ENCODE results near the gene TDO2.
"Not testable (repeated sequence)": the region's sequence is repeated elsewhere in the genome, so short reads cannot be mapped to it uniquely, and the experiment has no call there.

TDO2 gene

DNA sequence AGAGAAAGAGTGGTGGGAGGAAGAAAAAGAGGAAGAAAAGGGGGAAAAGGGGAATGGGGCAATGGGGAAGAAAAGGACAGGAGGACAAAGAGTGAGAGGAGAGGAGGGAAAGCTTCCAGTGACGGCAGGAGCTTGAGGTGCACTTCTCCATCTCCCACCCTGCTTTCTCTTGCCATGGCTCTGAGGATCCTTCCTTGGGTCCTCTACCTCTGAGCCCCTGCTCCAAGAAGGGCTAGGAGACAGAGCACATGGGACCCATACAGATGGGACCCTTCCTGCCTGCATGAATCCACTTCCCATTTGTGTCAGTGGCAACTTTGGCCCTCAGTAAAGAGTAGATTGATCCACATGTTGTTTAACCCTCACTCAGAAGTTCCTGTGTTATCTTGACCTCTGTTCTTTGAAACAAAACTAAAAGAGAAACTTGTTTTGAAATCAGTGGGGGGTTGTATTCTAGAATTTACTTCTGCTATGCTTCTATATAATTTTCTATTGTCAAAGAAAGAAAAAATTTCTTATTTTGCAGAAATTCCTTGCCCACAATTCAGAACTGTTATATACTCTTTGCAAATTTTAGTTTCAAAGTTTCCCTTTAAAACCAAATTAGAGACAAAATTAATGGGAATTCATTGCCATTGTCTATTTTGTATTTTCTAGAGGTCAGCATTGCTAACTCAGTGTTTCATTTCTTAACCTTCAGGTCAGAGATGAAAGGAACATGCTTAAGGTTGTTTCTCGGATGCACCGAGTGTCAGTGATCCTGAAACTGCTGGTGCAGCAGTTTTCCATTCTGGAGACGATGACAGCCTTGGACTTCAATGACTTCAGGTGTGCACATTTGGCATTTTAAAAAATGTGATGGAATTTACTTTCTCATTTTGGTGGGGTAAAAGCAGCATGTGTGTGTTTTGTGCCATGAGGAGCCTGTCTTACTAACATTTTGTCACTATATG, 5.0 kb downstream of the TDO2 start:
- DNase-seq (ENCODE audit: insufficient read length), result no peak
- no peak for TF ChIP-seq TAF1 (IDR thresholded peaks at IDR 0.05; ENCODE audit: borderline replicate concordance, low read depth, low read length)
- no peak for TF ChIP-seq POLR2AphosphoS5 (IDR thresholded peaks at IDR 0.05; ENCODE audit: low read depth, low read length)
- TF ChIP-seq POLR2A (IDR thresholded peaks at IDR 0.05; ENCODE audit: low read depth, low read length), result no peak
- FAIRE-seq, result no peak

DNA sequence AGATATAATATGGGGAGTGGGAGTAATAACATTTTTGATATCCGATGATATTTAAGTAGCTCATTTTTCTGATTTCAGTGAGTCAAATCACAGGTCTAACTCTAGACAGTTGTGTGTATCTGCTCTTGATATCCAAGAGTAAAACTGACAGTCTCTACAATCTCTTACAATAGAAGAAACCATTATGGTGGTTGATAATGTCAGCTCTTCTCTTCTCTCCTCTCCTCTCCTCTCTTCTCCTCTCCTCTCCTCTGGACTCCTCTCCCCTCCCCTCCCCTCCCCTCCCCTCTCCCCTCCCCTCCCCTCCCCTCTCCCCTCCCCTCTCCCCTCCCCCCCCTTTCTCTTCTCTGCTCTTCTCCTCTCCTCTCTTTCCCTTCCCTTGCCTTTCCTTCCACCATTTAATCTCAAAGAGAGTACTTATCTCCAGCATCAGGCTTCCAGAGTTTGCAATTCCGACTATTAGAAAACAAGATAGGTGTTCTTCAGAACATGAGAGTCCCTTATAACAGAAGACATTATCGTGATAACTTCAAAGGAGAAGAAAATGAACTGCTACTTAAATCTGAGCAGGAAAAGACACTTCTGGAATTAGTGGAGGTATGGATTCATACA, 6.2 kb downstream of the TDO2 start:
- DNase-seq (ENCODE audit: insufficient read length) (no peak), FAIRE-seq (no peak)
- TF ChIP-seq POLR2AphosphoS5 (IDR thresholded peaks at IDR 0.05; ENCODE audit: low read depth, low read length), result no peak
- TF ChIP-seq POLR2A (IDR thresholded peaks at IDR 0.05; ENCODE audit: low read depth, low read length), result no peak
- no peak for TF ChIP-seq TAF1 (IDR thresholded peaks at IDR 0.05; ENCODE audit: borderline replicate concordance, low read depth, low read length)

DNA sequence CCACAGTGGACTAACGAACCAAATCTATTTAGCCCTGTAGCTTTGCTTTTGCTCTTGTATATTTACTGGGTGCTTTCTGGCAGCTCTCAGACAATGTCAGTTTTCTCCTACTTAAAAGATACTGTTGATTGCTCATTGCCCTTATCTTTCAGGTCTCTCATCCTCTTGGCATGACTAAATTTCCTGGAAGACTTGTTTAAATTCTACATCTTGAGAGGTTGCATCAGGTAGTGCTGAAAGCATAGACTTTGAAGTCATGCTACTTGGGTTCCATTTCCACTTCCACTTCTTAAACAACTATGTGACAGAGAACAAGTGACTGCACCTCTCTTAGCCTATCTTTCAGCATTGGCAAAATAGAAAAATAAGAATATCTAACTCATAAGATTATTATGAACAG, 8.4 kb downstream of the TDO2 start:
- FAIRE-seq (no peak), DNase-seq (ENCODE audit: insufficient read length) (no peak)
- TF ChIP-seq POLR2AphosphoS5 (IDR thresholded peaks at IDR 0.05; ENCODE audit: low read depth, low read length), result no peak
- no peak for TF ChIP-seq TAF1 (IDR thresholded peaks at IDR 0.05; ENCODE audit: borderline replicate concordance, low read depth, low read length)
- TF ChIP-seq POLR2A (IDR thresholded peaks at IDR 0.05; ENCODE audit: low read depth, low read length), result no peak

DNA sequence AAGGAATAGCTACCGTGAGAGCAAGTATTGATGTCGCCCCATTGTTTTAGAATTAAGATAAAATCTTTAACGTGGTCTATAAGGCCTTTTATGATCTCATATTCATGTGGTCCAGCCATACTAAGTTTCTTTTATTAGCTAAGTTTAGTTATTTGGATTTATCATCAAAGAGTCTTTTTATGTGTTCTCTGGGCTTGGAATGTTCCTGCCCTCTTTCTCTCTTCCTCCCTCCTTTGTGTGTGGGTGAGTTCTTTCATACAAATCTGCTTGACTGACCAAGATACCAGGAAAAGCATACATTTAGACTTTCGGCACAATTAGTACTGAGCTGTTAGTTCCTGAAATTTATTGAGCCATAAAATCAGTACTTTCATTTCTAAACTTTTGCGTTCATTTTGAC, 11.3 kb downstream of the TDO2 start:
- TF ChIP-seq TAF1 (IDR thresholded peaks at IDR 0.05; ENCODE audit: borderline replicate concordance, low read depth, low read length) (no peak), POLR2AphosphoS5 (IDR thresholded peaks at IDR 0.05; ENCODE audit: low read depth, low read length) (no peak), POLR2A (IDR thresholded peaks at IDR 0.05; ENCODE audit: low read depth, low read length) (no peak)
- DNase-seq (ENCODE audit: insufficient read length), result no peak
- no peak for FAIRE-seq

DNA sequence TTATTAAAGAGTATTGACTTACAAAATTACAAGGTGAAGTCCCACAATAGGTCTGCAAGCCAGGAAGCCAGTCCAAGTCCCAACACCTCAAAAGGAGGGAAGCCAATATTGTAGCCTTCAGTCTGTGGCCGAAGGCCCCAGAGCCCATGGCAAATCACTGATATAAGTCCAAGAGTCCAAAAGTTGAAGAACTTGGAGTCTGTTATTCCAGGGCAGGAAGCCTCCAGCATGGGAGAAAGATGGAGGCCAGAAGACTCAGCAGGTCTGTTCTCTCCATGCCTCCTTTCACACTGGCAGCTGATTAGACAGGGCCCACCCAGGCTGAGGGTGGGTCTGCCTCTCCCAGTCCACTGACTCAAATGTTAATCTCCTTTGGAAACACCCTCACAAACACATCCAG, 18.1 kb downstream of the TDO2 start:
- TF ChIP-seq POLR2A (IDR thresholded peaks at IDR 0.05; ENCODE audit: low read depth, low read length), result no peak
- no peak for TF ChIP-seq POLR2AphosphoS5 (IDR thresholded peaks at IDR 0.05; ENCODE audit: low read depth, low read length)
- no peak for TF ChIP-seq TAF1 (IDR thresholded peaks at IDR 0.05; ENCODE audit: borderline replicate concordance, low read depth, low read length)
- no peak for FAIRE-seq
- no peak for DNase-seq (ENCODE audit: insufficient read length)

DNA sequence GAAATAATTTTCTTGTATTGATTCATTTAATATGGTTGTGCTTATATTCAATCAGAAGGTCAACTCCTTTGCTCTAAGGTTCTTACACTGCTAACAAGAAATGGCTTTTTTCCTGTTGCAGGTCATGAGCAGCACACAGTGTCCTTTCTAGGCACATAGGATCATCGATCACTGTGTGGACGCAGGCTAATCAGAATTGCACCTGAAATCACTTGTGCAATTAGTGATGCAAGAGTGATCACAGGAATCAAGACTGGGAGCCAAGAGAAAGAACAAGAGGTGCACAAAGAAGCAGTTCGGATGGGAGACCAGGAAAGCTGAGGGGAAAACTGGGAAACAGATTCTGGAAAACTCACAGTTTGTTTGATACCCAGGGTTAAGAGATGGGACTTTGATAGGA, 21.1 kb downstream of the TDO2 start:
- no peak for FAIRE-seq
- TF ChIP-seq POLR2AphosphoS5 (IDR thresholded peaks at IDR 0.05; ENCODE audit: low read depth, low read length) (no peak), TAF1 (IDR thresholded peaks at IDR 0.05; ENCODE audit: borderline replicate concordance, low read depth, low read length) (no peak), POLR2A (IDR thresholded peaks at IDR 0.05; ENCODE audit: low read depth, low read length) (no peak)
- no peak for DNase-seq (ENCODE audit: insufficient read length)

DNA sequence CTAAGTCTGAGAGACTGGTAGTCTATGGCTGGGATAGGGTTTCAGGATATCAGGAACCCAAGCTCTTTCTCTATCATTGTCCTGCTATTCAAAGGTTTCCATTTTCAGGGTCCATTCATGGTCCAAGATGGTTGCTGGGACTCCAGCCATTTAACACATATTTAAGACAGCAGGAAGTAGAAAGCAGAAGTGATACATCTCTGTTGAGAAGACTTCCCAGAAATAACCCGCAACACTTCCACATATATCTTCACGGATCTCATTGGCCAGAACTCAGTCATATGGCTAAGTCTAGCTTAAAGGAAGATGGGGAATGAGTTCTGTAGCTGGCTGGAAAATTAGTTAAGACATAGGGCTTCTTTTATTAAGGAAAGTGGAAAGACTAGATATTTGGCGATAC, 26.3 kb downstream of the TDO2 start:
- TF ChIP-seq POLR2AphosphoS5 (IDR thresholded peaks at IDR 0.05; ENCODE audit: low read depth, low read length), result no peak
- DNase-seq (ENCODE audit: insufficient read length) (no peak), FAIRE-seq (no peak)

DNA sequence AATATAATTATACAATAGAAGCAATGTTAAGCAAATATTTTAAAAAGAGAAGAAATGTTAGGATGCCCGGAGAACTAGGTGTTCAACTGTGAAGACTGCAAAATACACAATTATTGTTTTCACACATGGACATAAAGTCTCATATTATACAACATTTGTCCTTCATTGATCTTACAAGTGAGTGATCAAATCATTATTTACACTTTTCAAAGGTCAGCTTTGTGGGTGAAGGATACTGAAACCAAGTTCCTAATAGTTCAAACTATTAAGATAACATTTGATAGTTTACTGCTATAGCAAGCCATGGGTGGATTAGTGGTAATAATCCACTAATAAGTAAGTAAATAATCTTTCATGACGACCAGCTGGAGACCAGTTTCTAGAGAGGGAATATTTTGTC, 26.8 kb downstream of the TDO2 start:
- FAIRE-seq (no peak), DNase-seq (ENCODE audit: insufficient read length) (no peak)
- TF ChIP-seq POLR2A (IDR thresholded peaks at IDR 0.05; ENCODE audit: low read depth, low read length) (no peak), TAF1 (IDR thresholded peaks at IDR 0.05; ENCODE audit: borderline replicate concordance, low read depth, low read length) (no peak), POLR2AphosphoS5 (IDR thresholded peaks at IDR 0.05; ENCODE audit: low read depth, low read length) (no peak)

DNA sequence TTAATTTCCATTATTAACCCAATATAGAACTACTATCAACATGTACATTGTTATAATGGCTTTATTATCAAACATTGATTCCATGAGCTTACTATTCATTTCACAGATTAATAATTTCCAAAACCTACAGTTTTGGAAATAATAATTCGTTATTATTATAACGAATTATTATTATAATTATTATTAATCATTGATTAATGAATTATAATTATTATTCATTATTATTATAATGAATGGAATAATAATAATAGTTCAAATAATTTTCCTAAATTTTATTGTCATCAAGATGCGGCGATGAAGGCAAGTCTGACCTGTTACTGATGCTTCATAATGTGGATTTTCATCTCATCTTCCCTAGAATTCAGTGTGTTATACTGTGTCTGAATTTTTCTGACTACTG, 28.1 kb downstream of the TDO2 start:
- no peak for TF ChIP-seq TAF1 (IDR thresholded peaks at IDR 0.05; ENCODE audit: borderline replicate concordance, low read depth, low read length)
- no peak for DNase-seq (ENCODE audit: insufficient read length)
- no peak for FAIRE-seq

DNA sequence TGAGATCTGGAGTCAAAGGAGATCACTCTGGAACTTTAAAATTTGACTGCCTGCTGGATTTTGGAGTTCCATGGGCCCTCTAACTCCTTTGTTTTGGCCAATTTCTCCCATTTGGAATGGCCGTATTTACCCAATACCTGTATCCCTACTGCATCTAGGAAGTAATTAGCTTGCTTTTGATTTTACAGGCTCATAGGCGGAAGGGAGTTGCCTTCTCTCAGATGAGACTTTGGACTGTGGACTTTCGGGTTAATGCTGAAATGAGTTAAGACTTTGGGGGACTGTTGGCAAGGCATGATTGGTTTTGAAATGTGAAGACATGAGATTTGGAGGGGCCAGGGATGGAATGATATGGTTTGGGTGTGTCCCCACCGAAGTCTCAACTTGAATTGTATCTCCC, 31.1 kb downstream of the TDO2 start:
- not testable (repeated sequence) for FAIRE-seq; DNase-seq (ENCODE audit: insufficient read length)

DNA sequence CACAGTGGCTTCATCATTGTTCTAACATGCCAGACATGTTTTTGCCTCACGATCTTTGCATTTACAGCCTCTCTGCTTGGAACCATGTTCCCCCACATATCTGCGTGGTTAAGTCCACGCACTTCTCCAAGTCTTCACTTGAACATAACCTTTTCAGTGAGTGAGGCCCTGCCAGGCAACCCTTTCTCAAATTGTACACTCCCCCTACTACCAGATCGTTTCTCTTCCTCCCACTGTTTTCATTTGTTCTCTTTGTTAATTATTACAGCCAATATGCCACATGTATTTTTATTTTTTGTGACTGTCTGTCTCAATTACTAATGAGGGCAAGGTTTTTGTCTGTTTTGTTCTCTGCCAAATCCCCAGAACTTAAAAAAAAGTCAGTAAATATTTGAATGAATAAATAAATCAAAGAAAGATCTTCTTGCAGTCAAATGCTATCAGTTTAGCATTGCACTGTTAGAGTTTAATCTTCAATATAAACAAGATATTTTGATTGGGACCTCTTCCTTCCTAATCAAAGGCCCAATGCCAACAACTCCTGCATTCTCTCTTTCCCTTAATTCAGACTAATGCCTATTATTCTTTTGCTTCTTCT, 32.0 kb downstream of the TDO2 start:
- no peak for TF ChIP-seq TAF1 (IDR thresholded peaks at IDR 0.05; ENCODE audit: borderline replicate concordance, low read depth, low read length)
- no peak for TF ChIP-seq POLR2A (IDR thresholded peaks at IDR 0.05; ENCODE audit: low read depth, low read length)
- TF ChIP-seq POLR2AphosphoS5 (IDR thresholded peaks at IDR 0.05; ENCODE audit: low read depth, low read length), result no peak
- FAIRE-seq (no peak), DNase-seq (ENCODE audit: insufficient read length) (no peak)

DNA sequence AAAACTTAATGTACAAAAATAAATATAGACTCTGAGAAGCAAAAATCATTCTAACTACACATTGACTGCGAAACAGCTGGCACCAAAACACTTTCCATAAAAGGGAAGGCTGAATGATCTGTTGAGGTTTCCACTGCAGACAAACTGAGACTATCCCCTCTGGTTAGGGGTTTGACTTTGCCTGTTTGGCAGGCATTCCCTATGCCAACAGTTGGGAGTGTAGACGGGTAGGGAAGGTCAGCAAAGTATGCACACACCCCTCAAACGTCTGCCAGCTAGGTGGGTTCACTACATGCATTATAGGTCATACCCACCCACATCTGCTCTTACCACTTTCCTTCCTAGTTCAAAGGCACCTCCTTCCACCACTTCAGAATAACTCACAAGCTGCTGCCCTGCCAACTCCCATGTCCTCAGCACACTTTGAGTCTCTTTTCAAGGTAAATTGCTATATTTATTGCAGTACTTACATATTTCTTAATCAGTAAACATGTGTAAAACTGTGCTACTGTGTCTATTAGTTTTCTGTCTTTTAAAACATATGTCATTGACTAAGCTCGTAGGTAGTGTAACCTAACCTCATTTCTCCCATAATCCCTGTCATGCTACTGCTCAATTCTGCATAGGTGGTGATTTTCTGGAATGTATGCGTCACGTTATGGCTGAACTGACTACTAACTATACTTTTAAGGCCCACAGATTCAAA, 37.7 kb downstream of the TDO2 start:
- FAIRE-seq, result no peak
- TF ChIP-seq POLR2AphosphoS5 (IDR thresholded peaks at IDR 0.05; ENCODE audit: low read depth, low read length), result no peak
- no peak for TF ChIP-seq POLR2A (IDR thresholded peaks at IDR 0.05; ENCODE audit: low read depth, low read length)
- DNase-seq (ENCODE audit: insufficient read length), result no peak

Measured in GM12892 (cell line).